ENCODE results near the gene ROPN1. TPM values are rescaled to one million over a fixed set of nuclear protein-coding genes. Genes with fewer than 3 reads are reported as not detected.

The ROPN1 gene
- total and polyA plus RNA-seq, 2 experiments from 2014 or later, result not detected

GRCh38 chr3:123920383-123920782, 71.5 kb downstream of the ROPN1 start:
- Histone ChIP-seq H3K4me3 (no peak overlapping the region), H3K9me3 (ENCODE audit: low read depth) (peaks cover 6% of the 10 kb centered on the region), H3K4me2 (ENCODE audit: unreplicated experiment) (no peak overlapping the region), H3K27ac (no peak overlapping the region), H3K4me1 (ENCODE audit: insufficient read depth) (no peaks in the 10 kb centered on the region), H3K9me2 (ENCODE audit: insufficient read depth) (no peaks in the 10 kb centered on the region), H3K9ac (no peak overlapping the region), H3K36me3 (ENCODE audit: low read depth) (peaks cover 48% of the 10 kb centered on the region), H3F3A (ENCODE audit: insufficient read depth) (no peaks in the 10 kb centered on the region), H4K20me1 (ENCODE audit: insufficient read depth) (no peaks in the 10 kb centered on the region), H3K27me3 (replicated peaks; ENCODE audit: insufficient read depth) (no peaks in the 10 kb centered on the region), H3K79me2 (ENCODE audit: insufficient read depth) (no peaks in the 10 kb centered on the region), H2AFZ (no peak overlapping the region)
- WGBS, 2 experiments (ENCODE audit: low coverage in 1 of 2, low lambda C conversion rate in 2 of 2, missing lambda C conversion rate in 2 of 2), result 91 to 97% methylated on average over 1 of the region's 1 CpG
- DNase-seq, result no peak
- no peak for TF ChIP-seq EZH2phosphoT487 (IDR thresholded peaks at IDR 0.05; ENCODE audit: insufficient read depth, low read depth)
- TF ChIP-seq EZH2 (IDR thresholded peaks at IDR 0.05; ENCODE audit: insufficient read depth, poor library complexity, severe bottlenecking), result no peak
- in situ Hi-C loops (cut with MboI), result no loop called here

- Histone ChIP-seq H3K4me1 (ENCODE audit: insufficient read depth) (no peaks in the 10 kb centered on the region), H3K9me3 (ENCODE audit: low read depth) (peaks cover 6% of the 10 kb centered on the region), H3K4me3 (no peak overlapping the region), H3K27ac (no peak overlapping the region), H3F3A (ENCODE audit: insufficient read depth) (no peaks in the 10 kb centered on the region), H3K9me2 (ENCODE audit: insufficient read depth) (no peaks in the 10 kb centered on the region), H3K9ac (no peak overlapping the region), H4K20me1 (ENCODE audit: insufficient read depth) (no peaks in the 10 kb centered on the region), H2AFZ (no peak overlapping the region), H3K36me3 (ENCODE audit: low read depth) (peaks cover 52% of the 10 kb centered on the region), H3K27me3 (replicated peaks; ENCODE audit: insufficient read depth) (no peaks in the 10 kb centered on the region), H3K4me2 (ENCODE audit: unreplicated experiment) (no peak overlapping the region), H3K79me2 (ENCODE audit: insufficient read depth) (no peaks in the 10 kb centered on the region)
- DNase-seq, result no peak
- 98% methylated on average over 3 of the region's 3 CpGs for WGBS, 2 experiments (ENCODE audit: low coverage in 1 of 2, low lambda C conversion rate in 2 of 2, missing lambda C conversion rate in 2 of 2)
- in situ Hi-C loops (cut with MboI), result no loop called here
- no peak for TF ChIP-seq EZH2phosphoT487 (IDR thresholded peaks at IDR 0.05; ENCODE audit: insufficient read depth, low read depth)
- no peak for TF ChIP-seq EZH2 (IDR thresholded peaks at IDR 0.05; ENCODE audit: insufficient read depth, poor library complexity, severe bottlenecking)
These were observed 72.6 kb downstream of the ROPN1 start for GRCh38 chr3:123919353-123919752.

Other genes with a start within 250 kb of the ROPN1 start
- gene MYLK, start 107.8 kb downstream of the ROPN1 start, total RNA-seq (2014; rRNA removed; shearing (Covaris generic)), result 157 and 174 TPM in 2 replicates
- gene MYLK, start 107.8 kb downstream of the ROPN1 start, polyA plus RNA-seq (2016; fragmentation: Nextera tagmentation; extraction: Ambion mirVana), result 110 TPM in 2 replicates
- 39.0 and 49.3 TPM in 2 replicates for gene CCDC14, start 30.9 kb downstream of the ROPN1 start, total RNA-seq (2014; rRNA removed; shearing (Covaris generic))
- 18.2 and 23.2 TPM in 2 replicates for gene CCDC14, start 30.9 kb downstream of the ROPN1 start, polyA plus RNA-seq (2016; fragmentation: Nextera tagmentation; extraction: Ambion mirVana)
- 4.0 and 16.1 TPM in 2 replicates for gene KALRN, start 41.2 kb upstream of the ROPN1 start, total RNA-seq (2014; rRNA removed; shearing (Covaris generic))
- gene KALRN, start 41.2 kb upstream of the ROPN1 start, polyA plus RNA-seq (2016; fragmentation: Nextera tagmentation; extraction: Ambion mirVana), result 0.98 and 1.4 TPM in 2 replicates

Measured in GM23248 (cell line).